T-helper 2 cell treated with Interferon-gamma antibody and Interleukin-4, amounts not matched to agents 5 μg/mL and 100 μg/mL, for 36 hours (primary cell): Measurements from ENCODE around the gene CLDN5.
"Not testable (repeated sequence)": the region's sequence is repeated elsewhere in the genome, so short reads cannot be mapped to it uniquely, and the experiment has no call there.

Experiments used
- DNase-seq: peaks from one replicate; pipeline ENCODE4 v3.0.0; 2021; ENCODE audit warnings: low spot score
- H3K27ac Mint-ChIP-seq: one replicate; pipeline ENCODE4 v1.8.0; 2021; ENCODE audit warnings: mild to moderate bottlenecking, mixed read lengths
- H3K27me3 Mint-ChIP-seq: one replicate; pipeline ENCODE4 v1.8.0; 2021; ENCODE audit warnings: low read depth, mixed read lengths
- H3K36me3 Mint-ChIP-seq: one replicate; pipeline ENCODE4 v1.8.0; 2021; ENCODE audit warnings: low read depth, mixed read lengths
- H3K4me1 Mint-ChIP-seq: one replicate; pipeline ENCODE4 v1.8.0; 2021; ENCODE audit warnings: low read depth, mixed read lengths
- H3K4me3 Mint-ChIP-seq: one replicate; pipeline ENCODE4 v1.8.0; 2022; ENCODE audit warnings: mild to moderate bottlenecking, moderate library complexity, mixed read lengths
- H3K9me3 Mint-ChIP-seq: one replicate; pipeline ENCODE4 v1.8.0; 2021; ENCODE audit warnings: mixed read lengths

CLDN5 gene

GRCh38 chr22:19536564-19536963 lies 12.4 kb upstream of the CLDN5 start:
- no peaks in the 10 kb centered on the region for H3K36me3 Mint-ChIP-seq
- DNase-seq, result no peak
- H3K4me3 Mint-ChIP-seq, result no peak overlapping the region
- H3K4me1 Mint-ChIP-seq, result no peaks in the 10 kb centered on the region
- H3K27me3 Mint-ChIP-seq, result peaks cover 15% of the 10 kb centered on the region
- no peak overlapping the region for H3K27ac Mint-ChIP-seq
- H3K9me3 Mint-ChIP-seq, result no peaks in the 10 kb centered on the region

GRCh38 chr22:19535001-19535400 lies 10.8 kb upstream of the CLDN5 start:
- Mint-ChIP-seq H3K9me3 (no peaks in the 10 kb centered on the region), H3K4me1 (no peaks in the 10 kb centered on the region), H3K36me3 (no peaks in the 10 kb centered on the region), H3K27ac (no peak overlapping the region), H3K27me3 (peaks cover 11% of the 10 kb centered on the region), H3K4me3 (no peak overlapping the region)
- DNase-seq, result no peak

GRCh38 chr22:19533857-19534256 lies 9.6 kb upstream of the CLDN5 start:
- no peaks in the 10 kb centered on the region for H3K4me1 Mint-ChIP-seq
- H3K9me3 Mint-ChIP-seq, result no peaks in the 10 kb centered on the region
- H3K27ac Mint-ChIP-seq, result no peak overlapping the region
- H3K4me3 Mint-ChIP-seq, result no peak overlapping the region
- no peak for DNase-seq
- no peaks in the 10 kb centered on the region for H3K36me3 Mint-ChIP-seq
- H3K27me3 Mint-ChIP-seq, result peaks cover 11% of the 10 kb centered on the region

GRCh38 chr22:19533049-19533626 lies 8.9 kb upstream of the CLDN5 start:
- no peak for DNase-seq
- no peaks in the 10 kb centered on the region for H3K36me3 Mint-ChIP-seq
- H3K27me3 Mint-ChIP-seq, result peaks cover 11% of the 10 kb centered on the region
- H3K4me3 Mint-ChIP-seq, result no peak overlapping the region
- H3K9me3 Mint-ChIP-seq, result no peaks in the 10 kb centered on the region
- H3K4me1 Mint-ChIP-seq, result no peaks in the 10 kb centered on the region
- H3K27ac Mint-ChIP-seq, result no peak overlapping the region

- not testable (repeated sequence) for DNase-seq, H3K27ac Mint-ChIP-seq, H3K27me3 Mint-ChIP-seq, H3K36me3 Mint-ChIP-seq, H3K9me3 Mint-ChIP-seq, H3K4me3 Mint-ChIP-seq, H3K4me1 Mint-ChIP-seq
These were observed 7.1 kb upstream of the CLDN5 start for GRCh38 chr22:19531327-19531726.

- Mint-ChIP-seq H3K4me3 (no peak overlapping the region), H3K36me3 (no peaks in the 10 kb centered on the region), H3K9me3 (no peaks in the 10 kb centered on the region), H3K27me3 (peaks cover 14% of the 10 kb centered on the region), H3K4me1 (no peaks in the 10 kb centered on the region), H3K27ac (no peak overlapping the region)
- no peak for DNase-seq
These were observed 6.5 kb upstream of the CLDN5 start for GRCh38 chr22:19530751-19531150.

GRCh38 chr22:19529811-19530210 lies 5.6 kb upstream of the CLDN5 start:
- H3K9me3 Mint-ChIP-seq, result no peaks in the 10 kb centered on the region
- no peak overlapping the region for H3K4me3 Mint-ChIP-seq
- no peak for DNase-seq
- no peaks in the 10 kb centered on the region for H3K36me3 Mint-ChIP-seq
- H3K27me3 Mint-ChIP-seq, result peaks cover 16% of the 10 kb centered on the region
- H3K4me1 Mint-ChIP-seq, result peaks cover under 1% of the 10 kb centered on the region
- H3K27ac Mint-ChIP-seq, result no peak overlapping the region

- peaks cover 3% of the 10 kb centered on the region for H3K4me1 Mint-ChIP-seq
- no peak overlapping the region for H3K27ac Mint-ChIP-seq
- H3K9me3 Mint-ChIP-seq, result no peaks in the 10 kb centered on the region
- peaks cover under 1% of the 10 kb centered on the region for H3K36me3 Mint-ChIP-seq
- no peak for DNase-seq
- H3K4me3 Mint-ChIP-seq, result no peak overlapping the region
- H3K27me3 Mint-ChIP-seq, result peaks cover 23% of the 10 kb centered on the region
These were observed 3.7 kb upstream of the CLDN5 start for GRCh38 chr22:19527861-19528417.

- Mint-ChIP-seq H3K4me1 (peaks cover 5% of the 10 kb centered on the region), H3K27ac (no peak overlapping the region), H3K4me3 (no peak overlapping the region), H3K27me3 (peaks cover 23% of the 10 kb centered on the region), H3K36me3 (peaks cover 3% of the 10 kb centered on the region), H3K9me3 (no peaks in the 10 kb centered on the region)
- no peak for DNase-seq
These were observed 3.1 kb upstream of the CLDN5 start for GRCh38 chr22:19527321-19527721.

- no peak for DNase-seq
- Mint-ChIP-seq H3K27me3 (peaks cover 23% of the 10 kb centered on the region), H3K4me1 (peaks cover 5% of the 10 kb centered on the region), H3K36me3 (peaks cover 6% of the 10 kb centered on the region), H3K4me3 (no peak overlapping the region), H3K27ac (no peak overlapping the region), H3K9me3 (no peaks in the 10 kb centered on the region)
These were observed 2.5 kb upstream of the CLDN5 start for GRCh38 chr22:19526702-19527111.

GRCh38 chr22:19526076-19526701 lies 2.0 kb upstream of the CLDN5 start:
- H3K27me3 Mint-ChIP-seq, result peaks cover 23% of the 10 kb centered on the region

GRCh38 chr22:19525666-19526065 lies 1.5 kb upstream of the CLDN5 start:
- H3K27me3 Mint-ChIP-seq, result peaks cover 23% of the 10 kb centered on the region
- H3K36me3 Mint-ChIP-seq, result peaks cover 7% of the 10 kb centered on the region
- peaks cover 5% of the 10 kb centered on the region for H3K4me1 Mint-ChIP-seq
- no peaks in the 10 kb centered on the region for H3K9me3 Mint-ChIP-seq
- H3K4me3 Mint-ChIP-seq, result peak overlapping the region; percentile 18
- no peak for DNase-seq
- no peak overlapping the region for H3K27ac Mint-ChIP-seq

More at GRCh38 chr22:19526076-19526701, 2.0 kb upstream of the CLDN5 start:
- Mint-ChIP-seq H3K4me1 (peaks cover 5% of the 10 kb centered on the region), H3K9me3 (no peaks in the 10 kb centered on the region), H3K36me3 (peaks cover 7% of the 10 kb centered on the region), H3K4me3 (no peak overlapping the region), H3K27ac (no peak overlapping the region)
- no peak for DNase-seq

- Mint-ChIP-seq H3K4me3 (peak overlapping the region; percentile 66), H3K9me3 (no peaks in the 10 kb centered on the region), H3K27me3 (peaks cover 23% of the 10 kb centered on the region), H3K27ac (no peak overlapping the region), H3K36me3 (peaks cover 7% of the 10 kb centered on the region), H3K4me1 (peaks cover 5% of the 10 kb centered on the region)
- DNase-seq, result no peak
These were observed 978 bp upstream of the CLDN5 start for GRCh38 chr22:19525116-19525660.
